Measurements from ENCODE around the gene FAM53B.

DNA sequence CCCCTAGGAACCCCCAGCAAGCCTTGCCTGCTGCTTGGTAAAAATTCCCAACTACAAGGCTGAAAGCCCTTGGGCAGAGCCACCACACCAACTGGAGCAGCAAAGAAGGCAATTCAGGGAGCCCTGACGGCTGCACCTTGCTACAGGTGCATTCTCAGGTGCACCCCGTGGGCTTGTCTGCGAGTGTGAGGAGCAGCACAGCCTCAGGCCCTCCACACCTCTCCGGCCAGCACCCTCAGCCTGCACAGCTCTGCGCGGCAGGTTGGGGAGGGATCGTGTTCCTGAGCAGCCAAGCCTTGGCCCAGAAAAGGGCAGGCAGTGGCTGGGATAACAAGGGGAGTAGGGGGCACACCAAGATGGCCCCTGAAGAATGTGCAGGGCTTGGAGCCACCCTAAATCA is 104.1 kb downstream of the FAM53B start:
- TF ChIP-seq, protein P1, sequence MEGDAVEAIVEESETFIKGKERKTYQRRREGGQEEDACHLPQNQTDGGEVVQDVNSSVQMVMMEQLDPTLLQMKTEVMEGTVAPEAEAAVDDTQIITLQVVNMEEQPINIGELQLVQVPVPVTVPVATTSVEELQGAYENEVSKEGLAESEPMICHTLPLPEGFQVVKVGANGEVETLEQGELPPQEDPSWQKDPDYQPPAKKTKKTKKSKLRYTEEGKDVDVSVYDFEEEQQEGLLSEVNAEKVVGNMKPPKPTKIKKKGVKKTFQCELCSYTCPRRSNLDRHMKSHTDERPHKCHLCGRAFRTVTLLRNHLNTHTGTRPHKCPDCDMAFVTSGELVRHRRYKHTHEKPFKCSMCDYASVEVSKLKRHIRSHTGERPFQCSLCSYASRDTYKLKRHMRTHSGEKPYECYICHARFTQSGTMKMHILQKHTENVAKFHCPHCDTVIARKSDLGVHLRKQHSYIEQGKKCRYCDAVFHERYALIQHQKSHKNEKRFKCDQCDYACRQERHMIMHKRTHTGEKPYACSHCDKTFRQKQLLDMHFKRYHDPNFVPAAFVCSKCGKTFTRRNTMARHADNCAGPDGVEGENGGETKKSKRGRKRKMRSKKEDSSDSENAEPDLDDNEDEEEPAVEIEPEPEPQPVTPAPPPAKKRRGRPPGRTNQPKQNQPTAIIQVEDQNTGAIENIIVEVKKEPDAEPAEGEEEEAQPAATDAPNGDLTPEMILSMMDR (IDR thresholded peaks at IDR 0.05) = no peak
- TF ChIP-seq ZFX (IDR thresholded peaks at IDR 0.05; ENCODE audit: borderline replicate concordance) = no peak

Data from 22Rv1 (cell line).